MCF 10A (cell line): ENCODE measurements around the gene ATOH8. TPM values are rescaled to one million over a fixed set of nuclear protein-coding genes. Genes with fewer than 3 reads are reported as not detected.

ENCODE experiments used
- BruUV-seq: library from RNA; stranded (reverse); fragments of 400-500 nt; replicated peaks from 2 replicates; lab custom pipeline; 2021; lab: Mats Ljungman, UMichigan
- CTCF ChIA-PET: fragments of 300-600 bp; sonication (Branson Sonifier 250); formaldehyde crosslinking; extraction: SDS; loops from one replicate; lab custom pipeline; 2021; ENCODE audit warnings: antibody characterized with exemption, inconsistent platforms; lab: Yijun Ruan, JAX
- POLR2A ChIA-PET: fragments of 300-600, 350-650 bp; sonication (Branson Sonifier 250); formaldehyde crosslinking; extraction: SDS; loops from one replicate; lab custom pipeline; 2020; ENCODE audit warnings: antibody characterized with exemption, inconsistent platforms; lab: Yijun Ruan, JAX
- DNase-seq: peaks from one replicate; pipeline ENCODE4 v3.0.0-alpha.2; 2018; ENCODE audit not compliant: unreplicated experiment
- H3K27ac Mint-ChIP-seq: one replicate; pipeline ENCODE4 v1.8.0; 2022; ENCODE audit warnings: mild to moderate bottlenecking, low read depth, mixed read lengths; ENCODE audit not compliant: unreplicated experiment
- H3K27me3 Mint-ChIP-seq: one replicate; pipeline ENCODE4 v1.8.0; 2022; ENCODE audit warnings: mixed read lengths; ENCODE audit not compliant: insufficient read depth, unreplicated experiment
- H3K36me3 Mint-ChIP-seq: one replicate; pipeline ENCODE4 v1.8.0; 2022; ENCODE audit warnings: mild to moderate bottlenecking, moderate library complexity, mixed read lengths; ENCODE audit not compliant: insufficient read depth, unreplicated experiment
- H3K4me1 Mint-ChIP-seq: one replicate; pipeline ENCODE4 v1.8.0; 2022; ENCODE audit warnings: mixed read lengths; ENCODE audit not compliant: insufficient read depth, unreplicated experiment
- H3K4me3 Mint-ChIP-seq: one replicate; pipeline ENCODE4 v1.8.0; 2022; ENCODE audit warnings: mild to moderate bottlenecking, moderate library complexity, mixed read lengths; ENCODE audit not compliant: unreplicated experiment
- H3K9me3 Mint-ChIP-seq: one replicate; pipeline ENCODE4 v1.8.0; 2022; ENCODE audit warnings: mixed read lengths; ENCODE audit not compliant: unreplicated experiment
- intact Hi-C: fragments of 100-400 bp; cut with micrococcal nuclease; formaldehyde crosslinking; loops from 2 replicates; pipeline ENCODE4 v1.14.1; 2022
- total RNA-seq: library from RNA; stranded (reverse); gene quantifications from 2 replicates; pipeline ENCODE4 v1.2.3, GENCODE V29; 2022
- TF ChIP-seq, protein P1 (sequence below): fragments of 200-600 bp; IDR thresholded peaks from one replicate; pipeline ENCODE4 v1.8.0; 2022; ENCODE audit warnings: antibody characterized with exemption, mild to moderate bottlenecking; ENCODE audit not compliant: unreplicated experiment

ATOH8 gene
- total RNA-seq, 1 experiment from 2014 or later, result 0.72 TPM

DNA sequence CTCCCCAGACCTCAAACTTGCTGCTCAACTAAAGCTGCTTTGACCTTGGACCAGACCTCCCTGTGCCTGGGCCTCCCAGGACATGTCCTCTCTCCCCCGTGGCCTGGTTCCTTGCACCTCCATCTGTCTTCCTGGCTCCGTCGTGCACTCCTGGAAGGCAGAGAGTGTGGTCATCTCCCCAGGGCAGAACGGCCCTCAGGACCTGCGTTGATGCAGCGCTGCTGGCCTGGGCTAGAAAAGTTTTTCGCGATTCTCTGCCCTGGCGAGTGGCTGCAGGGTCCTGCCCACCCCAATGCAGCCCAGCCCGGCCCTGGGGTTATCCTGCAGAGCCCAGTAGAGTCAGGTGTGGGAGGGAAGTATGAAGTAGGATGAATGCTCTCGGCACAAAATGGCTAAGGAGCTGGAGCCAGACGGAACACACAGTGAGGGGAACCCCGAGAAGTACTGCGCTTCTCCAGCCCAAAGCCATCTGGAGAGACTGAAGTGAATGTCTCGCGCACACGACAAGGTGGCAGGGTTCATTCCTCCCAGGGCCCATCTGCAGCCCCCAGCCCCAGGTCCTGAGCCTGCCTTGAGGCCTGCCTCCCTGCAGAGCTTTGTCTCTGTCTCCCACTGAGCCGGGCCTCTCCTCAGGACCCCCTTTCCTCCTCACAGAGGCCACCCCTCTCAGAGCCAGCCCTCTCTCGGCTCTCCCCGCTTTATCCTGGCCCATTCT lies 41.7 kb downstream of the ATOH8 start:
- POLR2A ChIA-PET, result interaction anchor here (0.8 to 1.6 kb wide), 3 partner anchors 24 to 67 kb away, joined by 3 to 4 read pairs (median 4); no protein-coding TSS in a partner anchor
- CTCF ChIA-PET, result interaction anchor here (0.5 to 0.6 kb wide), 2 partner anchors 46 to 77 kb away, joined by 3 to 4 read pairs; no protein-coding TSS in a partner anchor
- H3K27me3 Mint-ChIP-seq, result no peaks in the 10 kb centered on the region

DNA sequence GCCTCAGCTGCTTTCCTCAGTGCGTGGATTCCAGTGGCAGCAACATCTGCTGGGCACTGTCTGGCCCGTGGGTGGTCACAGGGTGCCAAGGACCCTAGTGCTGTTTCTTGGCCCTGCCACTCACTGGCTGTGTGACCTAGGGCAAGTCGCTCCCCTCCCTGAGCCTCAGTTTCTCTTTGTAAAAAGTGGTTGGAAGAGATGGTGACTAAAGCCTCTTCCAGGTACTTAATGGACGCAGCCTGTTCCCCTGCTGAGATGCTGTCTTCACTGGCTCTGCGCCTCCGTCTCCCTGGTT lies 42.2 kb downstream of the ATOH8 start:
- ChIA-PET CTCF (interaction anchor here (0.6 kb wide), 1 partner anchor 78 kb away, joined by 4 read pairs; no protein-coding TSS in a partner anchor), POLR2A (interaction anchor here (0.8 to 1.6 kb wide), 2 partner anchors 33 to 67 kb away, joined by 3 to 4 read pairs; no protein-coding TSS in a partner anchor)
- H3K27me3 Mint-ChIP-seq, result no peaks in the 10 kb centered on the region
- intact Hi-C loops, result no loop called here
- H3K9me3 Mint-ChIP-seq, result no peaks in the 10 kb centered on the region
- no TSS peak for BruUV-seq
- TF ChIP-seq, protein P1, sequence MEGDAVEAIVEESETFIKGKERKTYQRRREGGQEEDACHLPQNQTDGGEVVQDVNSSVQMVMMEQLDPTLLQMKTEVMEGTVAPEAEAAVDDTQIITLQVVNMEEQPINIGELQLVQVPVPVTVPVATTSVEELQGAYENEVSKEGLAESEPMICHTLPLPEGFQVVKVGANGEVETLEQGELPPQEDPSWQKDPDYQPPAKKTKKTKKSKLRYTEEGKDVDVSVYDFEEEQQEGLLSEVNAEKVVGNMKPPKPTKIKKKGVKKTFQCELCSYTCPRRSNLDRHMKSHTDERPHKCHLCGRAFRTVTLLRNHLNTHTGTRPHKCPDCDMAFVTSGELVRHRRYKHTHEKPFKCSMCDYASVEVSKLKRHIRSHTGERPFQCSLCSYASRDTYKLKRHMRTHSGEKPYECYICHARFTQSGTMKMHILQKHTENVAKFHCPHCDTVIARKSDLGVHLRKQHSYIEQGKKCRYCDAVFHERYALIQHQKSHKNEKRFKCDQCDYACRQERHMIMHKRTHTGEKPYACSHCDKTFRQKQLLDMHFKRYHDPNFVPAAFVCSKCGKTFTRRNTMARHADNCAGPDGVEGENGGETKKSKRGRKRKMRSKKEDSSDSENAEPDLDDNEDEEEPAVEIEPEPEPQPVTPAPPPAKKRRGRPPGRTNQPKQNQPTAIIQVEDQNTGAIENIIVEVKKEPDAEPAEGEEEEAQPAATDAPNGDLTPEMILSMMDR, result no peak
- DNase-seq, result no peak
- H3K27ac Mint-ChIP-seq, result no peak overlapping the region
- no peak overlapping the region for H3K4me3 Mint-ChIP-seq
- no peaks in the 10 kb centered on the region for H3K36me3 Mint-ChIP-seq
- H3K4me1 Mint-ChIP-seq, result peaks cover 26% of the 10 kb centered on the region

More for the DNA sequence above, 41.7 kb downstream of the ATOH8 start:
- TF ChIP-seq, protein P1, result no peak
- no peak overlapping the region for H3K27ac Mint-ChIP-seq
- no peak overlapping the region for H3K4me3 Mint-ChIP-seq
- H3K36me3 Mint-ChIP-seq, result no peaks in the 10 kb centered on the region
- no peaks in the 10 kb centered on the region for H3K9me3 Mint-ChIP-seq
- intact Hi-C loops, result no loop called here
- no peak for DNase-seq
- BruUV-seq, result no TSS peak
- H3K4me1 Mint-ChIP-seq, result peaks cover 26% of the 10 kb centered on the region

DNA sequence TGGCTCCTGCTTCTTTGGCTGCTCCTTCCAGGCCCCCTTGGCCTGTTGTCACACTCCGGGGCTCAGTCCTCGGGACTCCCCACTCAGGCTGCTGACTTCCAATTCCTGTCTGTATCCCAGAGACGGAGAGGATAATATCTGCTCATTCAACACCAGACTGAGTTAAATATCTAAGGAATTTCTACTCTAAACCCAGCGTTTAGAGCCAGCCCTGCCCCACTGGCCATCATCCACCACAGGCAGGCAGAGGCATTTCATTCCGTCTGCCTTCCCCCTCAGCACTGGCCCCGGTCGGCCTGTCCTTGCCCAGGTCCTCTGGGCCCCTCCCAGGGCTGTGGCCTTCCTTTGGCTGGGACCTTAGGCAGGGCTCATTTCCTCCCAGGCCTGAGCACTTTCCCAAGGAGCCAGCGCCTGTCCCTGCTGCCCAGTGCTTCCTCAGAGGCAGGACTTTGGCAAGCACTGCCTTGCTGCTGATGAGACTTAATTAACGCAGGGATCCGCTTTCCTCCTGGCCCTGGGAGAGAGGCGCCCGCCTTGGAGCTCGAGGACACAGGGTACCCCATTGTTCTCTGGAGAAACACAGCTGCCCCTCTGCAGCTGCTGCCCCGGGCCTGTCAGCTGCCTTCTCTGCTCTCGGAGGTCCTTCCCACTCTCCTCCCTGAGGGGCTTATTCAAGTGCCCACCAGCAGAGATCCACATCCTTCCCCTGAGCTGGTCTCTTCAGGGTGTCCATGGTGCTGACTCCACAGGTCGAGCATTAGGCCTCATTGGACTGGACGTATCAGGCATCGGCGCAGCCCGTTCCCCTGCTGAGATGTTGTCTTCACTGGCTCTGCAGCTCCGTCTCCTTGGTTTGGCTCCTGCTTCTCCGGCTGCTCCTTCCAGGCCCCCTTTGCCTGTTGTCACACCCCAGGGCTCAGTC lies 42.8 kb downstream of the ATOH8 start:
- POLR2A ChIA-PET, result no interaction called here
- no peaks in the 10 kb centered on the region for H3K9me3 Mint-ChIP-seq
- intact Hi-C loops, result no loop called here
- no peak for DNase-seq
- BruUV-seq, result no TSS peak
- H3K36me3 Mint-ChIP-seq, result no peaks in the 10 kb centered on the region
- no peak overlapping the region for H3K4me3 Mint-ChIP-seq
- no peaks in the 10 kb centered on the region for H3K27me3 Mint-ChIP-seq
- no peak overlapping the region for H3K27ac Mint-ChIP-seq
- peaks cover 26% of the 10 kb centered on the region for H3K4me1 Mint-ChIP-seq
- TF ChIP-seq, protein P1, result no peak
- CTCF ChIA-PET, result interaction anchor here (0.6 to 1.4 kb wide), 4 partner anchors 18 to 159 kb away, joined by 3 to 5 read pairs (median 4); no protein-coding TSS in a partner anchor

DNA sequence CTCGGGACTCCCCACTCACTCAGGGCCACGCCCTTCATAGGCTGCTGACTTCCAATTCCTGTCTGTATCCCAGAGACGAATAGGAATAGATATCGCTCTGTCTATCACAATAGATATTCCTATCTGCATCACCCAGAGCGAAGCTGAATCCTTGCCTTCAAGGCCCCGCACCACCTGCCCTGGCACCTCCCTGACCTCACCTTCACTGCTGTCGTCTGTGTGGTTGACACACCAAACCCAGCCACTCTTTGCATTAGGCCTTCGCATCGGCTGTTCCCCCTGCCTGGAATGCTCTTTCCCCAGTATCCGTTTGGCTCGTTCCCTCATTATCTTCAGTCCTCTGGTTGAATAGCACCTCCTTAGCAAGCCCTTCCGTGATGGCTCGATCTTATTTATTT lies 43.5 kb downstream of the ATOH8 start:
- intact Hi-C loops, result no loop called here
- CTCF ChIA-PET, result interaction anchor here (0.9 to 1.4 kb wide), 3 partner anchors 17 to 160 kb away, joined by 4 to 5 read pairs (median 5); no protein-coding TSS in a partner anchor
- TF ChIP-seq, protein P1, result no peak
- BruUV-seq, result no TSS peak
- Mint-ChIP-seq H3K27ac (no peak overlapping the region), H3K36me3 (no peaks in the 10 kb centered on the region), H3K4me3 (no peak overlapping the region), H3K4me1 (peaks cover 20% of the 10 kb centered on the region), H3K9me3 (no peaks in the 10 kb centered on the region), H3K27me3 (no peaks in the 10 kb centered on the region)
- DNase-seq, result no peak
- POLR2A ChIA-PET, result no interaction called here
